HG02938 (cell line): ENCODE data around the gene TK1.

Experiments used
- ATAC-seq: cut with Tn5 transposase; IDR thresholded peaks from one replicate; pipeline ENCODE4 v1.9.1; 2021; ENCODE audit warnings: mild to moderate bottlenecking, moderate library complexity; ENCODE audit not compliant: unreplicated experiment

The TK1 gene

GRCh38 chr17:78135858-78136500 lies 50.9 kb downstream of the TK1 start:
- no peak for ATAC-seq

GRCh38 chr17:78134899-78135385 lies 51.9 kb downstream of the TK1 start:
- no peak for ATAC-seq

- ATAC-seq: no peak
Measured at GRCh38 chr17:78133971-78134898, 52.6 kb downstream of the TK1 start.

DNA sequence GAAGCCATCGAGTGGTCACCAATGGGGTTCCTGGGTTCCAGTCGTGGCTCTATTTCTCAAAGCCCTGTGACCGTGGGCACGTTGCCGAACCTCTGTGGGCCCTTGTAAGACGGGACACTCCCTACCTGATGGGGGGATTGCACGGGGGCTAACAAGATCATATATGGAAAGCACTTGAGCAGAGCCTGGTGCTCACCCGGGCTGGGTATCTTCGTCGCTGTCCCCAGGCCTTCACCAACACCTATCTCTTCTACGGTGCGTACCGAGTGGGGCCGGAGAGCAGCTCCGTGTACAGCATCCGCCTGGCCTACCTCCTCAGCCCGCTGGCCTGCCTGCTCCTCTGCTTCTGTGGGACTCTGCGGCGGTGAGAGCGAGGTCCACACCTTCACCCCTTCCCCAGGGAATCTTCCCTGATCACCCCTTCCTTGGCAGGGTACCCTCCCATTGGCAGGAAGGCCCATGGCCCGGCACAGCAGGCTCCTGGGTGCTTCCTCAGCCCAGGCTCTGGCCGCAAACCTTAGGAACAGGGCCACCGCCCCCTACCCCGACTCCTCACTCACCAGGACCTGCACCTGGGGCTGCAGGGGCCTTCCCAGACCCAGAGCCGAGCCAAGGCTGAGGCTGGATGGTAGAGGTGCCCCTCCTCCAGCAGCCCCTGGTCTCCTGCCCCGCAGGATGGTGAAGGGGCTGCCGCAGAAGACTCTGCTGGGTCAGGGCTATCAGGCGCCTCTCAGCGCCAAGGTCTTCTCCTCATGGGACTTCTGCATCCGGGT lies 53.5 kb downstream of the TK1 start:
- ATAC-seq: no peak

DNA sequence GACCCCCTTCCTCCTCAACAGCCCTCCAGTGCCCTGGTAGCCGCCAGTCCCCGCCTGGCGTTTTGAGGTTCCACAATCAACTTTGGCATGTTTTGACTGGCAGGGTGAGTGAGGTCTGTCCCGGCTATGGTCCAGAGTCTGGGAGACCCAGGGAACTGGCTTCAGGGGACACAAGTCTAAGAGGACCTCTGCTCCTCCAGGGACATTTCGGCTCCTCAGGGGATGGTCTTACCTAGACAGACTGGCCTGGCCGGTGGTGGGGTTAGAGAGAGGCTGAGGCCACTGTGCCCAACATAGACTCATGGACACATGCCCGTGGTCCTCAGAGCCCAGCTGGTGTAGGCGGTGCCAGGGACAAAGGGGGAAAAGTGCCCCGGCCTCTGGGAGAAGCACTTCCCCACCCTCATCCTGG lies 54.1 kb downstream of the TK1 start:
- no peak for ATAC-seq

DNA sequence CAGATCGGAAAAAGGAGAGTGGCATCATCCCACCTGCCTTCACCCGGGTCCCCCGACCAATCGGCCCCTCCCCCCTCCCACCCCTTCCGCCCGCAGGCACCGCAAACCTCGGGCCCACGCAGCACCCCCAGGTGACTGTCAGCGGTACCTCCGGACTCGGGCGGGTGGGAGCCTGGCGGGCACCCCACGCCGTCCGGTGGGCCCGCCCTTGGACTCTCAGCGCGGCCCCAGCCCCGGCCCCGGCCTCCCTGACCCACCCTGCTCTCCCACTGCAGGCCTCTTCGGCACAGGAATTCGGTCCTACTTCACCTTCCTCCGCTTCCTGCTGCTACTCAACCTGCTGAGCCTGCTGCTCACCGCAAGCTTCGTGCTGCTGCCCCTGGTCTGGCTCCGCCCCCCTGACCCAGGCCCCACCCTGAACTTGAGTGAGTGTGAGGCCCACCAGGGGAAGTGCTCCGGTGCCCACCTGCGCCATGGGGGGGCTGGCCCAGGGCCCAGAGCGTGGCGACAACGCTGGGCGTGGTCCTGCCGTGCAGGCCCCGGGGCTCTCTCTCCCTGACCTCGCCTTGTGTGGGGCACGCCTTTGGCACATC lies 54.7 kb downstream of the TK1 start:
- no peak for ATAC-seq

DNA sequence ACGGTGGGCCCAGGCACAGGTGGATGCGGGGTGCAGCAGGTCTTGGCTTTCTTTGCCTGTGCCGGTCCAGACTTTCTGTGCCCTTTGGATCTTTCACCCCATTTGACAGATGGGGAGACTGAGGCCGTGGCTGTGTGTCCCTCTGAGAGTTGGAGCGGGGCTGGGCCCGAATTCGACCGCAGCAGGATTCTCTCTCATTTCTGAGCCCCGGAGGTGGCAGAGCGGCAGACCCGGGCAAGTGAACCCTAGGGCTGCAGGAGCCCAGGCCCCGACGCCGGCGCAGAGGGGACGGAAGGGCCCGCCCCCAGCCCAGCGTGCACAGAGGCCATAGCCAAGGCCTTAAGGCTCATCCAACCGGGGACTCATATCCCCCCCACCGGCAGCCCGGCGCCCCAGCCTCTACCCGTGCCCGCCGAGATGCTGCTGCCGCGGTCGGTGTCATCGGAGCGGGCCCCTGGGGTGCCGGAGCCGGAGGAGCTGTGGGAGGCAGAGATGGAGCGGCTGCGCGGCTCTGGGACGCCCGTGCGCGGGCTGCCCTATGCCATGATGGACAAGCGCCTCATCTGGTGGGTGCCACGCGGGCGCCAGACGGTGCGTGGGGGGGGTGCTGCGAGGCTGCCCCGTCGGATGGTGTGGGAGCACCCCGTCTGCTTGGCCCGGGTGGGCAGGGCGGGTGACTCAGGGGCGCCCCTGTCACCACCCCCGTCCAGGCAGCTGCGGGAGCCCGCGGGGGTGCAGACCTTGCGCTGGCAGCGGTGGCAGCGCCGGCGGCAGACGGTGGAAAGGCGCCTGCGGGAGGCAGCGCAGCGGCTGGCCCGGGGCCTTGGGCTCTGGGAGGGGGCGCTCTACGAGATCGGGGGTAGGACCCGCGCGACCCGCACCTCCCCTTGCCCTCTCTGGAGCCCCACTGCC lies 55.4 kb downstream of the TK1 start:
- ATAC-seq: no peak

GRCh38 chr17:78130437-78131101 lies 56.3 kb downstream of the TK1 start, which contains the start of gene TMC8:
Gene TMC8, plus strand, starts transcription at chr17:78130771. Its CDS starts 818 bp downstream, at chr17:78131589.
- ATAC-seq: no peak

GRCh38 chr17:78130090-78130436 lies 56.8 kb downstream of the TK1 start:
- ATAC-seq: no peak

GRCh38 chr17:78129351-78130089 lies 57.3 kb downstream of the TK1 start:
- ATAC-seq: no peak

DNA sequence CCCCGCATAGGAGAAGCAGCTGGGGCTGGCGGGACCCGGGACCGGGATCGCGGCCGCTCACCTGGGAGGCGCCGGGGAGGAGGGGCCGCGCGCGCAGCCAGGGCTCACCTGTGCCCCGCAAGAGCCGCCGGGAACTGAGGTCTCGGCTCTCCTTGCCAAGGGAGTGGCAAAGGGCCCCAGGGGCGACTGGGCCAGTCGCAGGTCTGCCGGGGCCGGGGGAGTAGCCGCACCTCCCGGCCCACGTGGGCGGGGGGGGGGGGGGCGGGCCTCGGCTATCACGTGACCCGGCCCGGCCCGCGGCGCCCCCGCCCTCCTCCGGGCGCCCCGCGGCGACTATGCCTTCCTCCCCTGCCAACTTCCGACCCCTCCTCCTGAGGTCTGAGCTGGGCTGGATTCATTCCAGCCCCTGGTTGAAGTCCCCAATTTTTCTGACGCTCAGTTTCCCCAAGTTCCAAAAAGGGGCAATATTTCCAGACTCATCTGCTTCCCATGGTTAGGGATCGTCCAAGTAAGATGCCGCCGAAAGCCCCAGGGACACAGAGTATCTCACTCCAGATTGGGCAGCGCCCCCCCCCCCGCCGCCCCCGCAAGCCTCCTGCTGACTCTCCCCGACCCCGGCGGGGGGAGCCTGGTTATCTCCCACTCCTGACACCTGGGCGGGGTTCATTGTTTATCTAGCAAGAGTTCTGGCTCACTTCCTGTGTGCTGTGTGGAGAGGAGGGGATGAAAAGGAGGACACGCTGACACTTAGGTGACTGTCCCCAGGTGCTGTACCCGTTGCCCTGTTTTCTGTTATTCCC lies 58.1 kb downstream of the TK1 start, which contains the start of gene TMC6:
TSS of gene TMC6 (minus strand) at position 205 of the 800 bp plus-strand sequence. CDS start 1,923 bp downstream, outside the sequence.
- no peak for ATAC-seq

- no peak for ATAC-seq
Measured at GRCh38 chr17:78127888-78128550, 58.8 kb downstream of the TK1 start.

DNA sequence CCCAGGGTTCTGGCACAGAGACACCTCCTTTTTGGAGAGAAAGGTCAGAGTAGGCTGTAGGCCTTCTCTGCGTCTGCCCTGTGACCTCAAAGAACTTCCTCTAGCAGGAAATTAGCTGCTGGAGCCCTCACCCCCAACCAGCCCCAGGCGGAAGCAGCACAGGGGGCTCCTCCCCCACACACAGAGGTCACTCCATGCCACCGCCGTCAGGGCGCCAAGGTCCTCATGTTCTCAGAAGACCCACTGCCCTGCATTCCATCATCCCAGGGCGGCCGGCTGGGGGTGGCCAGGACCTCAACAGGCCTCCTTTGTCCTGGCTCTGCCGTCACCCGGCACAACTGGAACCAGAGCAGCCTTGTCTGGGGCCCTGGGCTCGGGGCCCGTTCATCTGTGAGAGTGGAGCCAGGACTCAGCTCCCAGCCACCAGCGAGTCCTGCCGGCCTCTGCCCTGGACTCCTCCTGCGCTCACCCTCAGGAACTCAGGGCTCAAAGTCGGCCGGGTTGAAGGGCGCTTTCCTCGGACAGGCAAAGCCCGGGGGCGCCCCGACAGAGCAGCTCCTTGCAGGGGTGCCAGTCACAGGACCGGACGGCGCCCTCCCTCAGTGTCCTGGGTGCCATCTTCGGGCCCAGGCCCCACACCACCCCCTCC lies 59.5 kb downstream of the TK1 start:
- no peak for ATAC-seq

GRCh38 chr17:78126895-78127238 lies 60.0 kb downstream of the TK1 start:
- ATAC-seq: no peak

GRCh38 chr17:78125976-78126894 lies 60.6 kb downstream of the TK1 start:
- no peak for ATAC-seq
